Gastroesophageal sphincter (tissue), 3 donors: Measurements from ENCODE around the gene VIPR1.

Source experiments
- CTCF ChIP-seq, 4 experiments: fragments of 200-600 bp in 2 of 4; fragments of 450-650 bp in 2 of 4; sonication (generic) in 1 of 4; IDR thresholded peaks; one replicate each; pipeline ENCODE4 v1.5.1; 2017 to 2019; ENCODE audit warnings: antibody characterized with exemption in 4 of 4, mild to moderate bottlenecking in 2 of 4, moderate library complexity in 2 of 4
- POLR2AphosphoS5 ChIP-seq: sonication (generic); formaldehyde crosslinking; IDR thresholded peaks from one replicate; pipeline ENCODE4 v1.6.1; 2017; ENCODE audit warnings: antibody characterized with exemption

DNA sequence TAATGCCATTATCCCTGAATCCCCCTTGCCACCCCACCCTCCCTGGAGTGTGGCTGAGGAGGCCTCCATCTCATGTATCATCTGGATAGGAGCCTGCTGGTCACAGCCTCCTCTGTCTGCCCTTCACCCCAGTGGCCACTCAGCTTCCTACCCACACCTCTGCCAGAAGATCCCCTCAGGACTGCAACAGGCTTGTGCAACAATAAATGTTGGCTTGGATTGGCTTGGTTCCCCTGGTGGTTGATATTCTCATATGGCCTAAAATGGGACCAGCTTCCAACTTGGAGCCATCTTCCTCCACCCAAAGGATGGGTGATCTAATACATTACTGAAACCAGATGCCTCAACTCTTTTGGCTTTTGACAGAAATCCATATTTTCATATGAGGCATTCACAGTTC, 34.9 kb downstream of the VIPR1 start:
- TF ChIP-seq CTCF (IDR thresholded peaks at IDR 0.05) (no peak), POLR2AphosphoS5 (no peak)
